Rectal smooth muscle tissue (tissue), 1 donor: ENCODE measurements around the gene ASAP2.

Experiments used
- H3K27ac ChIP-seq: one replicate; pipeline ENCODE4 v1.7.0; 2013; ENCODE audit warnings: low read depth, low read length, inconsistent platforms
- H3K27me3 ChIP-seq: one replicate; pipeline ENCODE4 v1.7.0; 2013; ENCODE audit warnings: low read length; ENCODE audit not compliant: control insufficient read depth, insufficient read depth
- H3K36me3 ChIP-seq: one replicate; pipeline ENCODE4 v1.7.0; 2013; ENCODE audit warnings: low read length; ENCODE audit not compliant: control insufficient read depth, insufficient read depth
- H3K4me1 ChIP-seq: one replicate; pipeline ENCODE4 v1.7.0; 2013; ENCODE audit warnings: low read length; ENCODE audit not compliant: control insufficient read depth, insufficient read depth
- H3K4me3 ChIP-seq: one replicate; pipeline ENCODE4 v1.7.0; 2013; ENCODE audit warnings: low read length
- H3K9ac ChIP-seq: one replicate; pipeline ENCODE4 v1.7.0; 2013; ENCODE audit warnings: low read length

Gene ASAP2

DNA sequence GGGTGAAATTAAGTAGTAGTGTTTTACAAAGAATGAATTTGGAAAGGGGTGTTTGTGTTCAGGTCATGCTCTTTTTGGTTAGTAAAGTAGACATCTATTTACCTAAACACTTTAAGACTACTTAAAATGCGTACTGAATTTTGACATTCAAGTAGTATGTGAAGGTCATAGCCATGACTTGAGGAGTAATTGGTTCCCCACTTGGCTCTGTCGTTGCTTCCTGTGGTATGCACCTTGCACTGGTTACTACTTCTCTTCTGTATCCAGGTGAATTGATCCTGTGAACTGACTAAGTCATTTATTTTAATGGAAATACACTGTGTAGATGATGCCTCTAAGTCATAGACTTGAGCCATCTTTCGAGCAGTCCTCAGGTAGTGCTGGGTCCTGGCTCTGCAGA, 118.8 kb downstream of the ASAP2 start:
- H3K27ac ChIP-seq = no peak overlapping the region
- no peak overlapping the region for H3K9ac ChIP-seq
- H3K36me3 ChIP-seq = peaks cover 7% of the 10 kb centered on the region
- no peaks in the 10 kb centered on the region for H3K27me3 ChIP-seq
- peaks cover 4% of the 10 kb centered on the region for H3K4me1 ChIP-seq
- H3K4me3 ChIP-seq = no peak overlapping the region

DNA sequence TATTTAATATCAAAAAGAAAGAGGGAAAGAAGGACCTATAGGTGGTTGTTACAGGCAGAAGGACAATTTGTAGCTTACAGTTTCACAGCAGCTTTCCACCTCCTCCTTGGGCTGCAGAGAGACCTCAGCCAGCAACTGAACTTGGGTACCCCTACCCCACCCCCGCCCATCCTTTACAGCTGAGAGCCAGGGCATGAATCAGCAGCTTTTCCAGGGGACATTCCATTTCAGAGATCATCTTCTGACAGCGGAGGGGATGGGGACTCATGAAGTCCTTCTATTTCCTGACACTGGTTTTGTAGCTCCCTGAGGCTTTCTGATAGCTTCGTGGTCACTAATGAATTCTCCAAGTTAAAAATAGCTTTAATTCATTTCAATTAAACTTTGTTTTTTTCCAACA, 120.4 kb downstream of the ASAP2 start:
- Histone ChIP-seq H3K36me3 (peaks cover 6% of the 10 kb centered on the region), H3K9ac (no peak overlapping the region), H3K4me3 (no peak overlapping the region), H3K27me3 (no peaks in the 10 kb centered on the region), H3K4me1 (peaks cover 4% of the 10 kb centered on the region), H3K27ac (no peak overlapping the region)

DNA sequence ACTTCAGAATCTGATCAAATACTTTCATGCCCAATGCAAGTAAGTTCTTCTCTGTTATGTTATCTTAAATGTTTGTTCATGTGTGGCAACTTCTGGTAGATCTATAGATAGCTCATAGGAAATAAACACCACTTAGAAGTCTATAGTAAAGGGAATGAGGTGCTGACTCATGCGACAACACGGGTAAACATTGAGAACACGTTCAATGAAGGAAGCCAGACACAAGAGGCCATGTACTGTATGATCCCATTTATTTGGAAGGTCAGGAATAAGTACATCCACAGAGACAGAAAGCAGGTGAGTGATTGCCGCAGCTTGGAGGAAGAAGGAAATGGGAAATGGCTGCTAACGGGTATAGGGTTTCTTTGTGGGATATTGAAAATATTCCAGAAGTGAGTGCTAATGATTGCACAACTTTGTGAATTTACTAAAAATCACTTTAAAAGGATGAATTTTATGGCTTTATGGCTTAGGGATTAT, 121.3 kb downstream of the ASAP2 start:
- Histone ChIP-seq H3K36me3 (peaks cover 3% of the 10 kb centered on the region), H3K27me3 (no peaks in the 10 kb centered on the region), H3K9ac (no peak overlapping the region), H3K4me3 (no peak overlapping the region), H3K27ac (no peak overlapping the region), H3K4me1 (peaks cover 4% of the 10 kb centered on the region)

DNA sequence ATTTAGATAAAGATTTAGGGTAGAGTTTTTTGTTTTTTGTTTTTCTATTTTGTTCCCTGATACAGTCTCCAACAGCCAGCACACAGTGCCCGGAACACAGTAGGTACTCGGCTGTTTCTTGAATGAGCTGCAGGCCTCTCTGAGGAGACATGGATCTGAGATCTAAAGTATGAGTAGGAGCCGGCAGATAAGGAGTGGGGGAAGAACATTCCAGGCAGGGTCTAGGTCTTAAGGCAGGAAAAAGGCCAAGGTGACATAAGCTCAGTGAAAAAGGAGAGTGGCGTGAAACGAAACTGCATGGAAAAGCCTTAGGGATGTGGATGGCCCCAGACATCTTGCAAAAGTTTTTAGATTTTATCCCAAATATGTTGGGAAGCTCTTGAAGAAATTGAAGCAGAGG, 122.3 kb downstream of the ASAP2 start:
- no peak overlapping the region for H3K9ac ChIP-seq
- H3K4me1 ChIP-seq = peaks cover 4% of the 10 kb centered on the region
- no peak overlapping the region for H3K27ac ChIP-seq
- no peak overlapping the region for H3K4me3 ChIP-seq
- no peaks in the 10 kb centered on the region for H3K36me3 ChIP-seq
- H3K27me3 ChIP-seq = no peaks in the 10 kb centered on the region

DNA sequence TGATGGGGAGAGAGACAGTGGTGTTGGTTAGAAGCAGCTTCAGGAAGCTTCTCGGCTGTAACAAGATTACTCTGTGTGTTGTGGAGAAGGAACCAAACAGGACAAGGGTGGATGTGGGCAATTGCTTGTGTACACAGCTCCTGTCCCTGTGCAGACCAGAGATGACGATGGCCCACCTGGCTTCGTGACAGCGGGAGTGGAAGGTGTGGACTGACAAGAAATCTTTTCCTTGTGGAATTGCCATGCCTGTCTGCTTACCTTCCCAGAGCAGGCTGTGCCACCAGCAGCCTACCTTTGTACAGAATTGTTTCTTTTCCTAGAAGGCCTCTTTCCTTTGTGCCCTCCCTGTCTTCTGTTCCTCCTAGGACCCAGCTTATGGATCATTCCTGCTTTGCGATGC, 122.9 kb downstream of the ASAP2 start:
- no peak overlapping the region for H3K27ac ChIP-seq
- H3K4me1 ChIP-seq = peaks cover 4% of the 10 kb centered on the region
- no peaks in the 10 kb centered on the region for H3K36me3 ChIP-seq
- no peak overlapping the region for H3K9ac ChIP-seq
- no peak overlapping the region for H3K4me3 ChIP-seq
- no peaks in the 10 kb centered on the region for H3K27me3 ChIP-seq

DNA sequence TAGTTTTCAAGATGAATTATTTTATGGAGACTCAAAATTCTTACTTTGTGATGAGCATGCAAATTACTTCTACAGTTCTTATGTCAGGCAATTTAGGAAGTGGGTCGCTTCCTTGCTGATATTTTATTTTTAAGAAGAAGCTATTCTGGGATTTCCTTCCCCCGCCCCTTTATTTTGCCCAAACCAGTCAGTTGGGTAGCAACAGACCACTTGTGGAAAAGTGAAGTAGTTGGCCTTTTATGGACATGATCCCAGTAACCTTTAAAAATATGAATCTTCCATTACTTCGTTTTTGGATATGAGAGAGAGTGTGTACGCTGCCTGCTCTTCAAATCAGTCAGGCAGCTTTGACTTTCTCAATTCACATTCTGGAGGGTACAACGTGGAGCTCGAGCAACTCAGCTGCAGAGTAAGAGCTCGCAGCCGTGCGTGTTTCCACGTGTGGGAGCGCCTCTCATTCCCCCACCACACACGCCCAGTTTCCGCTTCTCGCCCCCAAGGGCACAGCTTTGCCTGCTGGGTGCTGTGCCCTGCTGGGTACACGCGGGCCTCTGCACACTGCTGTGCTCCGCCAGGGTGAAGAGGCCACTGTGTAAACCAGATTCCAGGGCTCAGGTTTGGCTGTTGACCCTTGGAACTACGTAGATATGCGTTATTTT, 124.1 kb downstream of the ASAP2 start:
- Histone ChIP-seq H3K4me3 (no peak overlapping the region), H3K9ac (no peak overlapping the region)

DNA sequence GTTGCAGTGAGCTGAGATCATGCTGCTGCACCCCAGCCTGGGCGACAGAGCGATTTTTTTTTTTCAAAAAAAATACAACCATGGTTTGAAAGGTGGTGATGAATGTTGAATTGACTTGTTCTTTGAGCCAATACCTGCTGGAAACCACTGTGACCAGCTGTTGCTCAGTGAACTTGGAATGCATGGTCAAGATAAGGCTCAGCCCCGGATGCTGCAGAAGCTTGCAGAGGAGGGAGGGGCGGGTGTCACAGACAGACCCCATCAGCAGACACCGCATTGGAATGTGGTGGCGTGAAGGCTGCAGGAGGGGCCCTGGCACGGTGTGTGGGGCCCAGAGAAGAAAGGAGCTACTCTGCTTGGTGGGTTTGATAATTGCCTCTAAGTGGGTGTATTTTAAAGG, 125.1 kb downstream of the ASAP2 start:
- peaks cover 3% of the 10 kb centered on the region for H3K36me3 ChIP-seq
- H3K27ac ChIP-seq = no peak overlapping the region
- peaks cover 6% of the 10 kb centered on the region for H3K4me1 ChIP-seq
- no peak overlapping the region for H3K9ac ChIP-seq
- no peak overlapping the region for H3K4me3 ChIP-seq
- H3K27me3 ChIP-seq = no peaks in the 10 kb centered on the region

More for the DNA sequence above, 124.1 kb downstream of the ASAP2 start:
- Histone ChIP-seq H3K27me3 (no peaks in the 10 kb centered on the region), H3K27ac (no peak overlapping the region), H3K36me3 (peaks cover 3% of the 10 kb centered on the region), H3K4me1 (peaks cover 4% of the 10 kb centered on the region)

DNA sequence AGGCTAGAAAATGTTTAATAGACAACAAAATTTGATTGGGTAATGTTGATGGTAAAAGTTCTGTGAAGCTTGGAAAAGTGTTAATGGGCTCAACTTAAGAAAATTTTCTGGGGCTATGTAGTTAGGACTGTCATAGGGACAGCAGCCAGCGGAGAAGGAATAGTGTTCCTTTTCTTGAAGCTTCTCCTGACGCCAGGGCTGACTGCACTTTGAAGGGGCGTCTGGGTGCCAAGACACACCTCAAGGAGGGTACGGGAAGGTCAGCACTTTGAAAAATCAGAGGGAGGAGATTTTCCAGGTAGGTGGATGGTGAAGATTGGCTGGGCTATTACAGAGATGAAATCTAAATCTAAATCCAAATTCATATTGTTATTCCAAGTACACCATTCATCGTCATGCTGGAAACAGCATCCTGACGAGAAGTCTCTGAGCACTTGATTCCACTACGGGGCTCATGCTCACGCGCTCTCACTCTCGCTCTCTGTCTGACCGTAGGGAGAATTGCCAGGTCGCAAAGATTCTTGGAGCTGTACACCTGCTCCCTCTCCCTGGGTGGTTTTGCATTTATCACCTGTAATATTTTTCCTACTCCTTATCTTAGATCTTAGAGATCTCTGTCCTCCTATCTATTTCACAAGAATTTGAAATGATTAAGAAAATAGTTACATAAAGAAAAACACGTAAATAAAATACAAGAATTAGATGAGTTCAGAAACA, 125.7 kb downstream of the ASAP2 start:
- Histone ChIP-seq H3K27ac (no peak overlapping the region), H3K4me3 (no peak overlapping the region), H3K27me3 (no peaks in the 10 kb centered on the region), H3K36me3 (peaks cover 3% of the 10 kb centered on the region), H3K4me1 (peaks cover 10% of the 10 kb centered on the region), H3K9ac (no peak overlapping the region)

DNA sequence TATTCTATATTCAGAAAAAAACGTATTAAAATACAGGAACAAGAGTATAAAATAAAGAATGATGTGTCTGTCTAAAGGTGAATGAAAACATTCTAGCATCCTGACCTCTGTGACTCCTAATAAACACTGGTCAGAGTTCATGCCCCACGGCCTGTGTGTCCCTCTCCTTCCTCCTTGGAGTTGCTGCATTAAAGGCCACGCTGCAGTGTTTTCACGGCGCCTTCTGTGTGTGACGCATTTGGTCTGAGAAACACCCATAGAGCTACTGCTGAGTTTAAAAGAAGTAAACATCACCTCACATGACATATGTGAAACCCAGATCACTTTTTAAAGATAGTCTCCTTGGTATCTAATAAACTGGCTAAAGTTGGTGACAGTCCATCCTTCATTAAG, 126.2 kb downstream of the ASAP2 start:
- Histone ChIP-seq H3K27ac (no peak overlapping the region), H3K4me1 (peaks cover 12% of the 10 kb centered on the region), H3K9ac (no peak overlapping the region), H3K4me3 (no peak overlapping the region), H3K36me3 (peaks cover 3% of the 10 kb centered on the region), H3K27me3 (no peaks in the 10 kb centered on the region)

DNA sequence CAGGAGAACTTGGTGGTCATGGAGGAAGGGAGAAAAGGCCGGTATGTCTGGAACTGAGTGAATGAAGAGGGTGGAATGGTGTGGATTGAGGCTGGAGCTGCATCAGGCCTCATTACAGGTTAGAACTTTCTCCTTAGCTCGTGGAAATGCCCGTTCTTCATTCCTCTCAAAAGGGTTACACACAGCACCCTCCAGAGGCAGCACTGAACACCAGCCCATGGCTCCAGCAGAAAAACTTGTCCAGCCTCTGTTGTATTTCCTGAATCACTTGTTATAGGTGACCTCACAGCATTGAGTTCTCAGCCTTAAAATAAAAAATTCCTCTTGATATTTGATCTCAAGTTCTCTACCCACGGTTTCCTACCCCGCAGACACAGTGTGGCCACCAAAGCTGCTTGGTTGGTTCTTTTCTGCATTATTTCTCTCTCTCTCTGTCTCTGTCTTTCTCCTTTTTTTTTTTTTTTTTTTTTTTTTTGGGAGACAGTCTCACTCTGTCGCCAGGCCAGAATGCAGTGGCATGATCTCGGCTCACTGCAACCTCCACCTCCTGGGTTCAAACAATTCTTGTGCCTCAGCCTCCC, 127.1 kb downstream of the ASAP2 start:
- H3K27ac ChIP-seq = no peak overlapping the region
- H3K36me3 ChIP-seq = peaks cover 3% of the 10 kb centered on the region
- no peak overlapping the region for H3K9ac ChIP-seq
- no peaks in the 10 kb centered on the region for H3K27me3 ChIP-seq
- peaks cover 12% of the 10 kb centered on the region for H3K4me1 ChIP-seq
- no peak overlapping the region for H3K4me3 ChIP-seq

DNA sequence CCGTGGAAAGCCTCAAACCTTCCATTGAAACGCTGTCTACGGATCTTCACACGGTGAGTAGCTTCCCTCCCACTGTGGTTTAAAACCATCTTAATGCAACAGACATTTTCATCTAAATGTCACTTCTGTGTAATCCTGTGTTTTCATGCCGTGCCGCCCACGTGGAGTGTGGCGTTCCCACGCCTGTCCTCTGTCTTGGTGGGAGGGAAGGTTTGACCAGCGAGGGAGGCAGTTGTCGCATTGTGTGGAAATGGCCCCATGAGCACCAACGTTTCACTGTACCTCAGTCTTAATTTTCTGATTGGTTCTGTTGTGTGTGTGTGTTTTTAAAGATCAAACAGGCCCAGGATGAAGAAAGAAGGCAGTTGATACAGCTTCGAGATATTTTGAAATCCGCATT, 128.1 kb downstream of the ASAP2 start:
- Histone ChIP-seq H3K4me1 (peaks cover 12% of the 10 kb centered on the region), H3K4me3 (no peak overlapping the region), H3K36me3 (peaks cover 3% of the 10 kb centered on the region), H3K9ac (no peak overlapping the region), H3K27ac (no peak overlapping the region), H3K27me3 (no peaks in the 10 kb centered on the region)

DNA sequence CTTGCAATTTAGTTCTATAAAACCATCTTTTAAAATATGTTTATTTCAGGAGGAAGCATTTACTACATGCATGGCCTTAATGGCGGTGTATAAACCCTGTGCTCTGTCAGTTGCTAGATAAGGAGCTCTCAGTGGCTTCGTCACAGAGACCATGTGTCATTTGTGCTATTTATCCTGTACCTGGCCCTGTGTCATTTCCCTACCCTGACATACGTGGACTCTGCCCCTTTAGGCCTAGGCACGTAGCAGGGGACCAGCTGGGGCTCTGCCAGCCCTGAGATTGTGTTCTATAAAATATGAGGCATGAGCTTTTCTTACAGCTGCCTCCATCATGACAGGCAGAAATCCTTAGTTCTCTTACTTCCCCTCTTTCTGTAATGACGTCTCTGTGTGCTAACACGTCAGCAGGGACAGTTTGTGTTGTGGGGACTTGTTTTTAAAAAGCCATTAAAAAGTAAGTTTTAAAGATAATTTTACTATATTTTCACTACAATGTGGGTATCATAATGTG, 128.8 kb downstream of the ASAP2 start:
- no peaks in the 10 kb centered on the region for H3K27me3 ChIP-seq
- no peak overlapping the region for H3K27ac ChIP-seq
- H3K4me3 ChIP-seq = no peak overlapping the region
- H3K9ac ChIP-seq = no peak overlapping the region
- H3K36me3 ChIP-seq = peaks cover 3% of the 10 kb centered on the region
- H3K4me1 ChIP-seq = peaks cover 12% of the 10 kb centered on the region
